PC-3 (cell line): Measurements from ENCODE around the gene CTXN1. TPM values are rescaled to one million over a fixed set of nuclear protein-coding genes. Genes with fewer than 3 reads are reported as not detected.

Experiments
- ATAC-seq: fragments of 200-7000 bp; cut with Tn5 transposase; 2 replicates; pipeline ENCODE4 v1.9.1; 2020; ENCODE audit warnings: mild to moderate bottlenecking, moderate library complexity
- BruUV-seq: library from RNA; stranded (reverse); fragments of 400-500 nt; replicated peaks from 2 replicates; lab custom pipeline; 2021; lab: Mats Ljungman, UMichigan
- CTCF ChIA-PET: fragments of 300-600 bp; sonication (Branson Sonifier 250); formaldehyde crosslinking; loops from one replicate; lab custom pipeline; 2022; ENCODE audit warnings: antibody characterized with exemption; lab: Charles Lee
- POLR2A ChIA-PET: fragments of 300-600 bp; sonication (Branson Sonifier 250); formaldehyde crosslinking; loops from one replicate; lab custom pipeline; 2022; ENCODE audit warnings: antibody characterized with exemption; ENCODE audit not compliant: unreplicated experiment; lab: Charles Lee
- DNase-seq: peaks from one replicate; pipeline ENCODE4 v3.0.0-alpha.2; 2015
- H2AFZ ChIP-seq: fragments of 300-600 bp; sonication (generic); 2 replicates; pipeline ENCODE4 v1.6.0; 2016; ENCODE audit warnings: antibody characterized with exemption, low read length
- H3F3A ChIP-seq: fragments of 300-600 bp; sonication (generic); one replicate; pipeline ENCODE4 v1.6.0; 2017; ENCODE audit warnings: antibody characterized with exemption, low read length, control low read depth, mild to moderate bottlenecking; ENCODE audit not compliant: unreplicated experiment
- H3K27ac ChIP-seq: fragments of 300-600 bp; sonication (generic); 2 replicates; pipeline ENCODE4 v1.5.1; 2016; ENCODE audit warnings: mild to moderate bottlenecking, low read length
- H3K27me3 ChIP-seq: fragments of 300-600 bp; sonication (generic); 2 replicates; pipeline ENCODE4 v1.6.1; 2016; ENCODE audit warnings: low read length, mixed read lengths
- H3K36me3 ChIP-seq: fragments of 300-600 bp; sonication (generic); 2 replicates; pipeline ENCODE4 v1.6.1; 2016; ENCODE audit warnings: low read depth, mixed run types, low read length, mixed read lengths
- H3K4me1 ChIP-seq: fragments of 300-600 bp; sonication (generic); 2 replicates; pipeline ENCODE4 v1.5.1; 2016; ENCODE audit warnings: low read length; ENCODE audit not compliant: insufficient read depth
- H3K4me2 ChIP-seq: fragments of 300-600 bp; sonication (generic); 2 replicates; pipeline ENCODE4 v1.6.0; 2016; ENCODE audit warnings: low read length
- H3K4me3 ChIP-seq: fragments of 300-600 bp; sonication (generic); 2 replicates; pipeline ENCODE4 v1.5.1; 2016; ENCODE audit warnings: mild to moderate bottlenecking, low read length, mixed read lengths
- H3K79me2 ChIP-seq: fragments of 300-600 bp; sonication (generic); 2 replicates; pipeline ENCODE4 v1.6.1; 2017; ENCODE audit warnings: low read length, mixed read lengths
- H3K9ac ChIP-seq: fragments of 300-600 bp; sonication (generic); 2 replicates; pipeline ENCODE4 v1.6.0; 2016; ENCODE audit warnings: mild to moderate bottlenecking, low read length
- H3K9me2 ChIP-seq: fragments of 300-600 bp; sonication (generic); replicated peaks from 2 replicates; pipeline ENCODE4 v1.6.1; 2016; ENCODE audit warnings: mixed run types, low read length, mixed read lengths
- H3K9me3 ChIP-seq: fragments of 300-600 bp; sonication (generic); 2 replicates; pipeline ENCODE4 v1.6.1; 2016; ENCODE audit warnings: low read length, mixed read lengths
- H4K20me1 ChIP-seq: fragments of 300-600 bp; sonication (generic); 2 replicates; pipeline ENCODE4 v1.6.1; 2016; ENCODE audit warnings: low read length, mixed read lengths
- CTCF ChIP-seq: fragments of 300-600 bp; sonication (generic); conservative IDR thresholded peaks from 2 replicates; pipeline ENCODE4 v1.5.1; 2017; ENCODE audit warnings: antibody characterized with exemption, low read depth, mild to moderate bottlenecking, low read length
- EZH2 ChIP-seq: fragments of 300-600 bp; sonication (generic); IDR thresholded peaks from one replicate; pipeline ENCODE4 v1.6.1; 2017; ENCODE audit warnings: antibody characterized with exemption, mild to moderate bottlenecking, low read length; ENCODE audit not compliant: unreplicated experiment
- EZH2phosphoT487 ChIP-seq: fragments of 300-600 bp; sonication (generic); IDR thresholded peaks from 2 replicates; pipeline ENCODE4 v1.6.1; 2018; ENCODE audit warnings: mild to moderate bottlenecking, antibody characterized with exemption, low read length, borderline replicate concordance
- intact Hi-C: fragments of 100-400 bp; cut with micrococcal nuclease; formaldehyde crosslinking; loops from 2 replicates; pipeline ENCODE4 v1.9.0; 2023
- total RNA-seq: library from RNA; depleted of rRNA; stranded (reverse); fragments of >200 nt; gene quantifications from 2 replicates; pipeline ENCODE4 v1.2.3, GENCODE V29; 2014

Gene CTXN1
- total RNA-seq, 1 experiment from 2014 or later = 11.4 TPM

GRCh38 chr19:7947939-7948338, 22.0 kb upstream of the CTXN1 start:
- POLR2A ChIA-PET = no interaction called here
- Histone ChIP-seq H3F3A (no peaks in the 10 kb centered on the region), H3K36me3 (no peaks in the 10 kb centered on the region), H3K79me2 (peaks cover 17% of the 10 kb centered on the region), H4K20me1 (peaks cover 9% of the 10 kb centered on the region; the same call in 1 of the 2 replicates), H3K9ac (no peak overlapping the region), H3K9me3 (no peaks in the 10 kb centered on the region), H3K4me1 (peaks cover 7% of the 10 kb centered on the region), H3K4me2 (no peak overlapping the region), H3K27ac (no peak overlapping the region), H3K4me3 (no peak overlapping the region), H3K9me2 (no peaks in the 10 kb centered on the region), H3K27me3 (no peaks in the 10 kb centered on the region), H2AFZ (no peak overlapping the region)
- DNase-seq (peak; percentile 72), ATAC-seq (no peak)
- BruUV-seq = no TSS peak
- CTCF ChIA-PET = no interaction called here
- intact Hi-C loops = no loop called here
- TF ChIP-seq EZH2 (no peak), CTCF (no peak), EZH2phosphoT487 (no peak)

- no peaks in the 10 kb centered on the region for H3F3A ChIP-seq
- H3K27ac ChIP-seq = peak overlapping the region; percentile 69
- H4K20me1 ChIP-seq = peaks cover 9% of the 10 kb centered on the region; the same call in 1 of the 2 replicates
- CTCF ChIA-PET = interaction anchor here (0.6 to 1.7 kb wide), 8 partner anchors 16 to 171 kb away, joined by 3 to 20 read pairs (median 7); partner anchors contain the start of gene SNAPC2
- no peaks in the 10 kb centered on the region for H3K9me3 ChIP-seq
- peak overlapping the region; percentile 89 for H3K4me2 ChIP-seq
- ATAC-seq (peak; percentile 57), DNase-seq (peak; percentile 97)
- intact Hi-C loops = loop anchor here (1.0 to 5.0 kb wide), 3 partner anchors 43 to 309 kb away; no protein-coding TSS in a partner anchor
- peaks cover 51% of the 10 kb centered on the region for H3K79me2 ChIP-seq
- no peaks in the 10 kb centered on the region for H3K27me3 ChIP-seq
- peaks cover 14% of the 10 kb centered on the region for H3K4me1 ChIP-seq
- POLR2A ChIA-PET = interaction anchor here (0.6 to 1.4 kb wide), 7 partner anchors 14 to 569 kb away, joined by 3 to 47 read pairs (median 8); partner anchors contain the start of gene ZNF414
- peaks cover 12% of the 10 kb centered on the region for H3K36me3 ChIP-seq
- peak overlapping the region; percentile 74 for H3K9ac ChIP-seq
- BruUV-seq = TSS peak; percentile 90
- H2AFZ ChIP-seq = peak overlapping the region; percentile 70
- peak overlapping the region; percentile 70 for H3K4me3 ChIP-seq
- H3K9me2 ChIP-seq = no peaks in the 10 kb centered on the region
- TF ChIP-seq EZH2 (no peak), CTCF (peak; percentile 98)
Observed at GRCh38 chr19:7944177-7944761, 18.3 kb upstream of the CTXN1 start.
